ENCODE data around the gene MIF4GD.
A peak's percentile ranks its signal among the peaks of the same experiment; 100 is the strongest.
"Not testable (repeated sequence)": the region's sequence is repeated elsewhere in the genome, so short reads cannot be mapped to it uniquely, and the experiment has no call there.

MIF4GD gene

DNA sequence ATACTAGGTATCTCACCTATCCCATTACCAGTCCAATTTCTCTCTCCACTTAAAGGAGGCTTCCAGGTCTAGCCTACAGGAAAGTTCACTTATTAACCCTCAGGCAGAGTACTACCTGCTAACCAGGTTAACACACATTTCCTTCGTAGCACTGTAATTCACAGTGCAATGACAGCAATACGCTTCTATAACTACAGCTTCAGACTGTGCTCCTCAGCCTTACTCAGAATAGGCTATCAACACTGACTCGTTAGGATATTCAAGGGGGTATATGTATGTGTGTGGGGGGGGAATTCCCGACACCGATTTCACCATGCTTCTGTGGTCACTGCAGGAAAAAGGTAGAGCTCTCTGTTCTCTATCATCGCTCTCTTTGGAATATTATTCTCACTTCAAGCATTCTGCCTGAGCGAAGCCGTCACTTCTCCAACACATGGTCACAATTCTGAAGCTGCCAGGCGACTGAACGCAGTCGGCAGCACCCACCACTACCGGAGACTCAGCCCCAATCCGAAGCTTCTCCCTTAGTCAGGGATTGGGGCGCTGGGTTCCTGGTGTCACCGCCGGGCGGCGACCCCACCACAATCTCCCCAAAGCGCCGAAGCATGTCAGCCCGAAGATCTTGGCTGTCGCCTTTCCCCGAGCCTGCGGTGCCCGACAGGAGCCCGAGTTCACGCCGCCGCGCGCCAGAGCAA lies 10.2 kb downstream of the MIF4GD start:
- peak; percentile 58 for DNase-seq (ENCODE audit: low read depth)

GRCh38 chr17:75257228-75257627 lies 13.8 kb downstream of the MIF4GD start:
- not testable (repeated sequence) for DNase-seq (ENCODE audit: low read depth)

GRCh38 chr17:75255954-75256698 lies 14.9 kb downstream of the MIF4GD start:
- not testable (repeated sequence) for DNase-seq (ENCODE audit: low read depth)

- DNase-seq (ENCODE audit: low read depth) = no peak
These were observed 18.8 kb downstream of the MIF4GD start for GRCh38 chr17:75252039-75252816.

DNA sequence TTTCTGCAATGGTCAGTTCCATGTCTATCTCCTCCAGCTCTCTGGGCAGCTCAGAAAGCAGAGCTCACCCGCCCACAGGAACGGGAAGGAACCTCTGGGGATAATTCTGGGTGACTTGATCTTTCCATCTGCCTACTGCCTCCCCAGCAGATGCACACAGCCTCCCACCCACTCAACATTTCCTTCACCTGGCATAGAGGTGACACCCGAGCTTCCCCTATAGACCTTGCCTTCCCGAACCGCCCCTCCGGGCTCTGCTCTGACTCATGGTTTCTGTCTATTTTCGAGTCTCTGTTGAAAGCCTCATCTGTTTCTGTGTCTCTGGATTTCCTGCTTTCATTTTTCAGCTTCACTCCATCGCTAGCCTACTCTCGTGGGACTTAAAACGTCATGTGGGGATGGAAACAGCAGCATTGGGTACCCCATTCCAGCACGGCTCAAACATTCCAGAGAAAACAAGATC lies 21.0 kb downstream of the MIF4GD start:
- peak; percentile 77 for DNase-seq (ENCODE audit: low read depth)

- DNase-seq (ENCODE audit: low read depth) = peak; percentile 11
These were observed 21.5 kb downstream of the MIF4GD start for GRCh38 chr17:75249564-75249963.

- no peak for DNase-seq (ENCODE audit: low read depth)
These were observed 24.6 kb downstream of the MIF4GD start for GRCh38 chr17:75246404-75246803.

GRCh38 chr17:75245011-75245410 lies 26.0 kb downstream of the MIF4GD start:
- no peak for DNase-seq (ENCODE audit: low read depth)

GRCh38 chr17:75244133-75244866 lies 26.7 kb downstream of the MIF4GD start:
- DNase-seq (ENCODE audit: low read depth) = no peak

- DNase-seq (ENCODE audit: low read depth) = no peak
These were observed 28.5 kb downstream of the MIF4GD start for GRCh38 chr17:75242461-75243042.

DNA sequence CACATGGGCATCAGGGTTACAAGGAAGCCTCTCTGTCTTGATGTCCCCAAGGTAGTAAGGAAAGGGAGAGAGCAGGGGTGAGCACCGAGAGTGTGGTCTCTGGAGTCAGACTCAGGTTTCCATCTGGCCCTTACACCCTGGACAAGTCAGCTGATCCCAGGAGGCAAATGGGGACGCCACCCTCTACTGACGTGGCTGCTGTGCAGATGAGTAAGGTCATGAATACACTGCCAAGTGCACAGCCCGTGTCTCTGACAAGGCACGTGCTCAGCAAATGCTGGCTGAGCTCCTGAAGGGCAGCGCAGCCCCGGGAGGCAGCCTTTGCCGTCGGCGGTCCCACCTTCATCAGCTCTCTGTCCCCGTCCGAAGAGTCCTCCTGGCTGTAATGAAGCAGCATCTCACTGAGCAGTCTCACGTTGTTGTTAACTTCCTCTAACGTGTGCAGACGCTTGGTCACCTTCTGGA lies 29.0 kb downstream of the MIF4GD start:
- no peak for DNase-seq (ENCODE audit: low read depth)

DNA sequence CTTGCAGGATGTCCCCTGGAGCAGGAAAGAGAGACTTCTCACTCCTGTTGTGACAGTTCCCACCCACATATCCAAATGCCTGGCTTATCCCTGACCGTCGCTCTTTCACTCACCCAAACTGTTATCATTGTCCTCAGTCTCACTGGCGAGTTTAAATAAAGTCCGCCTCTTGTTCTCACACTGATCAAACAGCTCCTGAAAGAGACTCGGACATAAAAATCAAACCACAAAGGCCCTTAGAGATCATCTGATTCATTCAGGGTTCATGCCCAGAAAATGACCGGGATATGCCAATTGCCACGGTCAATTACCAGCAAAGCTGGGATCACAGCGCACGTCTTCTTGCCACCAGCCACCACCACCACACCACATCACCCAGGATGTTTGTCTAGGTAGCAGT lies 29.5 kb downstream of the MIF4GD start:
- DNase-seq (ENCODE audit: low read depth) = no peak

DNA sequence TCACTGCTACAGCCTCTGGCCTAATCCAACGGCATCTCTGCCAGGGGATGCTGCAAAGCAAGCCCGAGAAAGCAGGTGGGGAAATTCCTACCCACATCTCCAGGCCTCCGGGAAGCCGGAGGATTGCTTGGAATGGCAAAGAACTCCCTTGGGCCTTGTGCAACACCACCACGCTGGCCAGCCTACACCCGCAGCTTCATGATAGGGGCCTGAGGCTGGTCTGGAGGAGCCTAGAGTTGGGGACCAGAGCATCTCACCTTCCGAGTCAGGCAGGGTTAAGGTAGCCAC lies 29.9 kb downstream of the MIF4GD start:
- DNase-seq (ENCODE audit: low read depth) = no peak

DNA sequence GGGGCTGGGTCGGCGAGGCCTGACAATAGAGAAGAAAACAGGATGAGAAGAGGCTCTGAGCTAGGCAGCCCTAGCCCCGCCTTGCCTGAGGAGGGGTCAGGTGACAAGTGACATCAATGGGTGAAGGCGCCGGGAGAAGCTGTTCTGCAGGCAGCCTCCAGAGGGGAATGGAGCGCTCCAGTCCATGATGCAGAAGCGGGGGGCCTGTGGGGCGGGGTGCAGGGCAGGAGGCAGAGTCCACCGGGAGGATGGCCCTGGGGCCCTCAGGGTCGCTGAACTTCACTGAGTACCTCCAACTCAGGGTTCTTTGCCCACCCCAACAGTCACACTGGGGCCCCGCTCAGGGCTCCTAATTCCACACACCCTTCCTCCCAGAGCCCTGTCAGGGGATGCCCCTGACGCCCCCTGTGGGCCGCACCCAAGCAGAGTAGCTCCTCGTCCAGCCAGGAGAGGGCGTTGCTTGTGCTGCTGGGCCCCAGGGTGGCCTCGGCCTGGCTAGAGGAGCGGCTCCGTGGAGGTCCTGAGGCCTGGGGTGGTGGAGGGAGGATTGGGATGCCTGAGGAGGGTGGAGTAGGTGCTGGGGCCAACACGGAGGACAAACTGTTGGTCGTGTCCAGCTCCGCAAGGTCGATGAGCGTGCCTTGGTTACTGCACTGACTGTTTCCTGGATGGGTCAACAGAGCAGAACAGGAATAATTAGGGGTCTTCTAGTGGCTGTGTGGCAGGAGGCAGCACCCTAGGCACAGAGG lies 30.5 kb downstream of the MIF4GD start:
- peak; percentile 26 for DNase-seq (ENCODE audit: low read depth)

- no peak for DNase-seq (ENCODE audit: low read depth)
These were observed 31.1 kb downstream of the MIF4GD start for GRCh38 chr17:75239778-75240393.

DNA sequence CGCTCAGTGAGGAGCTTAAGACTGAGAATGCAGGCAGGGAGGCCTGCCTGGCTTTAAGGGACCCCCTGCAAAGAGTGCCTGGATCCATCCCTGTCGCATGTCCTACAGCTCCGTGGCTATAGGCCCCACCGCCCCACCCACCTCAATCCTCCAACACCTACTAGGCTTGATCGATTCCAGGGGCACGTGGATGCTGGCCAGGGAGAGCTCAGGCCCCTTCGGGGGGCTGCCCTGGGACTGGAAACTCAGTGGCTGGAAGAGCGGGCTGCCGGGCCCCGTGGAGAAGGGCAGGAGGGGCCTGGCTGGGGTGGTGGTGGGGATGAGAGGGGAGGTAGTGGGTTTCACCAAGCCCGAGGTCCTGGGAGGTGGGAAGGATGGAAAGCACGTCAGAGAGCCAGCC lies 31.8 kb downstream of the MIF4GD start:
- no peak for DNase-seq (ENCODE audit: low read depth)

- peak; percentile 47 for DNase-seq (ENCODE audit: low read depth)
These were observed 32.3 kb downstream of the MIF4GD start for GRCh38 chr17:75238684-75239191.

DNA sequence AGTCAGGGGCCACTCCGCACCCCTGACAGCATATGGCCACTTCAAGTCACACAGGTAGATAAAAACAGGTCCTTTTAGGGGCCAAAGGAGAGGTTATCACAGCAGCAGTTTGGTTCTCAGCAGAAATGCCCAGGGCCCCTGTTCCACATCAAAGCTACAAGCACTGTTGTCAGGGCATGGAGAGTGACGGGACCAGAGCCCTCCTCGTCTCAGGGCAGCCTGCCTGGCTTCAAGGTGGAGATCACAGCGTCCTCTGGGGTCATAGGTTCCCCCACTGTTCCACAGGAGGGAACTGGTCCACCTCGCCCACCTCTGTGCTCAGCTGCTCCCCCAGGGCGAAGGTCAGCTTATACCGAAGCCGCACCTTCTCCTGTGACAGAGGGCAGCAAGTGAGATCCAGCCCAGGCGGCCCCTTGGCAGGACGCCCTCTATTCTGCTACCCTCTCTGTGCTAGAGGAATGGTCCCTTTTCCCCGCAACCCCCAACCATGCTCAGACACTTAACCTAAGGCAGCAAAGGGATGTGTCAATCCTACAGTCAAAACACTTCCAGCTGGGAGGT lies 32.9 kb downstream of the MIF4GD start:
- DNase-seq (ENCODE audit: low read depth) = no peak

GRCh38 chr17:75237100-75238014 lies 33.7 kb downstream of the MIF4GD start:
- DNase-seq (ENCODE audit: low read depth) = no peak
